Right ventricle myocardium superior (tissue), 1 donor: ENCODE measurements around the gene TGFBI. TPM values are rescaled to one million over a fixed set of nuclear protein-coding genes. Genes with fewer than 3 reads are reported as not detected.

Source experiments
- ATAC-seq: fragments of 200-7000 bp; cut with Tn5 transposase; one replicate; pipeline ENCODE4 v1.9.1; 2020; ENCODE audit warnings: mild to moderate bottlenecking; ENCODE audit not compliant: poor library complexity
- DNase-seq: peaks from one replicate; pipeline ENCODE4 v3.0.0-alpha.2; 2020
- intact Hi-C: fragments of 100-400 bp; cut with DNase I; formaldehyde crosslinking; loops from one replicate; pipeline ENCODE4 v1.11.2; 2022
- total RNA-seq: library from RNA; stranded (reverse); fragmentation: NEBNext Ultra II Directional; extraction: Animal tissue kit (Norgen Biotek cat#: 25700); gene quantifications from one replicate; pipeline ENCODE4 v1.2.1, GENCODE V29; 2021
- donor health status: DM: no; HTN: yes; CAD: no; lungs with severe emphysema.

Gene TGFBI
- total RNA-seq, 1 donor from 2014 or later, result 49.9 TPM

- DNase-seq, result no peak
- intact Hi-C loops, result no loop called here
- ATAC-seq, result peak; percentile 66
These were observed 29.2 kb upstream of the TGFBI start for GRCh38 chr5:135999406-136000139.

DNA sequence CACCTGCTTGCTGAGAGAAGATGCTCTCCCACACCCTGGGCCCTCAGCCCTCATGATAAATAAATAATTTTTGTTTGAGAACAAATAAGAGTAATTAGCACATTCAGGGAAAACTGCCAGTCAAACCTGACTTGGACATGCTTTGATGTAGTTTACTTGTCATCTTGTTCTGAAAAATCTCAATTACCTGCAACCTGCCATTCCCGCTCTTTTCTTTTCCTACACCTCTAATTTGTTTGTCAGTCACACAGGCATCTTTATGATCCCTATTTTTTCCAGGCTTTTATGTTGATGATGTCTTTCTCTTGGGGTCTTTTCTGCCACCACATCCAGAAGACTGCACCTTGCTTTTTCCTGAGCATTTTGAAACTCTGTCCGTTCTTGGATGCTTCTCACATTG, 28.6 kb upstream of the TGFBI start:
- intact Hi-C loops, result no loop called here
- DNase-seq, result no peak
- no peak for ATAC-seq

DNA sequence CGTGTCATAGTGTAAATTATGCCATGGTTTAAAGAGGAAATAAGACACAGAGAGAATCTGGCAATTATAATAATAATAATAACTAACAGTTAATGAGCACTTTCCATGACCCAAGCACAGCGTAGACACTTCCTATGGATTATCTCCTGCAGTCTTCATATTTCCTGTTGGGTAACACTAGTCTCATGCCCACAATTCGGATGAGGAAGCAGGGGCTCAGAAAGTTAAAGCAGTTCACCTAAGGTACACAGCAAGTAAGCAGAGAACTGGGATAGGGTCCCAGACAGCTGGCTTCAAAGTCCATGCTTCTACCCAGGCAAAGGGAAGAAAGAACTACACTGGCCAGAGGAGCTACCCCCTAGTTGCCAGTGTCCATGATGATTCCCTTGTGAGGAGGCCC, 27.9 kb upstream of the TGFBI start:
- no peak for DNase-seq
- ATAC-seq, result peak; percentile 53
- intact Hi-C loops, result no loop called here

GRCh38 chr5:136001466-136001981, 27.3 kb upstream of the TGFBI start:
- ATAC-seq (peak; percentile 68), DNase-seq (peak; percentile 51)
- intact Hi-C loops, result no loop called here

DNA sequence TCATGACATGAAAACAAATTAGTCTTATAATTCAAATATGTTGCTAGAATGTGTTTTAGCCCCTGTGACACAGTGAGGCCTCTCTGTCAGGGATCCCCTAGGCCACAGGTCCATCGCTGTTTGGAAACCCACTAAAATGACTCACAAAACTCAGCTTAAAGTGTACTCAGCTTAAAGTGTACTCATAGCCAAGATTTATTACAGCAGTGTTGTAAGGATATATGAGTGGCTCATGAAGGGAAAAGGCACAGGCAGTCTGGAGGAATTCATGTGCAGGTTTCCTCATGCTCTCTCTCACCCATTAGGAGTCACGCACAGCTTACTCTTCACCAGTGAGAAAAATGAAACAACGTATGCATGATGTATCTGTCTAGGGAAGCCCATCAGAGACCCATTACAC, 24.4 kb upstream of the TGFBI start:
- DNase-seq, result no peak
- intact Hi-C loops, result no loop called here
- no peak for ATAC-seq

DNA sequence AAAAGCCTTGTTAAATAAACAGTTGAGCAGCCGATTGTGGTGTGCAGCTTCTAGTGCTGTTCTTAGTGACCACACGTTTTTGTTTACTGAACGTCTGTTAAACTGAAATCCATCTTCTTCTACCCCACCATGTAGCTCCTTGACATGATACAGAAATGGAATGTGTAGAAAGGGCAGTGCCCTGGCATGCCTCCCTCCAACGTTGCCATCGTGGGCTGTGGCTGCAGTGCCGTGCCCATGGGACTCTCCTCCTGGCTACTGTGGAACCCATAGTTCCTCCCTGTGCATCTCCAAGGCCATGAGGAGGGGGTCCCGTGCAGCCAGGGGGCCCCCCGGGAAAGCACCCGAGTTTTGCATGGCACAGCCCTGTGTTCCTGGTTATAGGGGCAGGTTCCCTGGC, 23.3 kb upstream of the TGFBI start:
- DNase-seq (no peak), ATAC-seq (no peak)
- intact Hi-C loops, result no loop called here

- ATAC-seq, result no peak
- intact Hi-C loops, result no loop called here
- no peak for DNase-seq
These were observed 22.6 kb upstream of the TGFBI start for GRCh38 chr5:136006164-136006563.

GRCh38 chr5:136006761-136007251, 22.0 kb upstream of the TGFBI start:
- intact Hi-C loops, result no loop called here
- ATAC-seq (no peak), DNase-seq (no peak)

GRCh38 chr5:136007271-136007670, 21.5 kb upstream of the TGFBI start:
- DNase-seq (no peak), ATAC-seq (no peak)
- intact Hi-C loops, result no loop called here

DNA sequence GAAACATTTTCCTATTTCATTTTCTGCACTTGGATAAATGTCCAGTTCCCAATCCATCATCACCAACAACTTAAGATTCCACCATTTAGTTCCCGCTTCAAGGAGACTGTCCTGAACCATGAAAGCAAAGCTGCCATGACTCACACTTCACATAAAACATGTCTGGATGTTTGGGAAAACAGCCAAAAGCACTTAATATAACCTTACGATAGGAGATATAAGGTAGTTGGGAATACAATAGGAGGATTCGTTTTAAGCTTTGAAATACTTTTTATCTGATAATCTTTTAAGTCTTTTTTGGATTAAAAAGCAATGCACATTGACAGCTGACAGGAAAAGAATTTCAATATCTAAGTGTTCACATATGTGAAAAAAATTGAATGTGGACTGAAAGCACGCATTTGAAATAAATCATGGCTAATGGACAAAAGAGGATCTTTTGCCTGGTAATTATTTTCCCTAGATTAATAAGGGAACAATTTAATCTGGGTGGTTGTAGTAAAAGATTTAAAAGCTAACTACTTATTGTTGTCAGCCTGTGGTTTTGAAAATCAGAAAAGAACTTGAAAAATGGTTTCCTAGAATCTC, 17.3 kb upstream of the TGFBI start:
- intact Hi-C loops, result no loop called here
- DNase-seq (no peak), ATAC-seq (no peak)

DNA sequence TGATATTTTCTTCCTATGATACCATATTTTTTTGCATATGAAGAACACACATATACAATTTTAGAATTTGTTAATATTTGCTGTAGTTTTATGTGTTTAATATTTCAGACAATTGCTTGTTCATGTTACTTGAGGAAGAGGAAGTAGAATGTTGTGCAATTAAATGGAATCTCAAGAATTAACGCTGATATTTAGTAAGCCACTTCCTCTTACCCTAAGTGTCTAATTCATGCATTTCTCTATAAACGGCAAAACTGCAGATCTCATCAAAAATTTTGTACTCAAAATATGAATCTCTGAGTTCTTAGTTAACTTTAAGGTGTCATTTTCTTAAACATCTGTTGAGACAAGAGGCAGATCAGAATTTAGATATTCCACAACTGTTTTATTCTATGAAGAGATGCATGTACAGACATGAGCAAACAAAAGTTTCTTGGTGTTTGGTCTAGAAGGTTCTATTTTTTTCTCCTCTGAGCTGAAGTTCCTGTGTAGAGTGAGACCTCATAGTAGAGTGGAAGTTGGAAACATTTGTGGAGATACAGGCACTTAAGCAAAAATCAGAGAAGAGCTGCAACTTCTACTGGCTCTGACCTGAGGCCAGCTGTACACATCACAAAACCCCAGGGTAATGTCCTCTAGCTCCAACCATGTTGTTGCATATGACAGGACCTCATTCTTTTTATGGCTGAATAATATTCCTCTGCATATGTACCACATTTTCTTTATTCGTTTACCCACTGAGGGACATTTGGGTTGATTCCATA, 16.6 kb upstream of the TGFBI start:
- ATAC-seq (peak; percentile 75), DNase-seq (no peak)
- intact Hi-C loops, result no loop called here

GRCh38 chr5:136013559-136013958, 15.2 kb upstream of the TGFBI start:
- no peak for ATAC-seq
- intact Hi-C loops, result no loop called here
- DNase-seq, result no peak

DNA sequence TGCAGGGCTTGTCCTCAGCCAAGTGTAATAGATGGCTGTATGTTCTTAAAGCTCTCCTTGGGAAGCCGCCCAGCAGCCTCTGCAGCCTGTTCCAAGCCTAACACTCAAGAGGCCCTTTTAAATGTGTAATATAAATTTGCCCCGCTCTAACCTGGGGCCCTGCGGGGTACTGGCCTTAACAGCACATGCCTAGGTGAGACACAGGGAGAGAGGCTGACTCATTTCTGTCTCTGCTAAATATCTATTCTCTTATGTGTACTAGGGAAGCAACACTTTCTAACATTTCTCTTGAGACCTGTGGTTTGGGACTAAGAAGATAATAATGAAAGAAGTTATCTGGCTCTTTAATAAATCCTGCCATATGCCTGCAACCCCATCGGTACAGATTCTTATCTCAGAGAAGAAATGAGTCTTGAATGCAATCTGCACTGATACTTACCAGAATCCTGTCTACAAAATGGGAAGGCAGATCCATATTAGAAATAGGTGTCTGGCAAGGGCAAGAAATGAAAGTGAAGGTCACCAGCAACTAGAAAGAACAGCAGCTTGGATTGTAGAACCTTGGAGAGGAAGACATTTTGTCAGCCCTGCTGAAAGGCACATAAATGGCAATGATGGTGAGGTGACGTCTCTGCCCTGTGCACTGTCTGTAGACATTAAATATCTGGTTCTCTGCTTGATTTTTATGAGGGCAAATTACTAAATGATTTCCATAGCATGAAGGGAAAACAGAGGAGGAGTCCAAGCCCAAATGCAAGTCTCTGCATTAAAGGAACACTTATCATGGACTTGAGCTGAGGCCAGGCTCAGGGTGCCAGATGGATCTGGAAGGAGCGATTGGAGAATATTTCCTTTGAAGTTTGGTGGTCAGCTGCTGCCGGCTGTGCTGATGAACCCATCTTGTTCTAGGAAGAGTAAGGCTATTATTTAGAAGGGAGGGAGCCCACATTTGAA, 14.5 kb upstream of the TGFBI start:
- ATAC-seq, result peak; percentile 31
- no peak for DNase-seq
- intact Hi-C loops, result no loop called here

- no peak for ATAC-seq
- DNase-seq, result no peak
- intact Hi-C loops, result no loop called here
These were observed 13.8 kb upstream of the TGFBI start for GRCh38 chr5:136015003-136015375.

DNA sequence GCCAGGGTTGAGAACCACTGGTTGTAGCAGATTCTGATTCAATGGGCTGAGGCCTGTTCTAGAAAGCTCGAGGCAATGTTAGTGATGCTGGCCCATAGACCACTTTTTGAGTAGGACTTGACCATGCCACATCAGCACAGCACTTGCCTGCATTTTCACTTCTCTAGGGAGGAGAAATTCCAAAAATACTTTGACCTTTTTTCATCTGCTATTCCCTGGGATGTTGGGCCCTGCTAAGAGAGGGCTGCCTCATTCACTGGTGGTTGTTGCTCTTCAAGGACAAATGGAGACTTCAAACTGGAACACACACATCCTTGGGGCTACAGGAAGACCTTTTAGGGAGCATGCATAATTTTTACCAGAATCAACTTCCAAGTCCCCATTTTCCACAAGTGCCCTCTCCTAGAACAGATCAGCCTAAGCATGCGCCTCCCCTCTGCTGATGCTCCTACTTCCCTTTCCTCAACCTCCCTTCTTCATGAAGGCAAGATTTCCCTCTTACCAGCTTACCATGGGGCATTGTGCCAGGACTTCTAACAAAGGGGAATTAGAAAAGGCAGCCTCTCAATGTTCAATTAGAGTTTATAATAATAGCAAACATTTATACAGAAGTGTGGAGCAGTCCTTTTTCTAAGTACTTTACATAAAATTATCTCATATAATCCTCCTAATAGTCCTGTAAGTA, 12.7 kb upstream of the TGFBI start:
- intact Hi-C loops, result no loop called here
- ATAC-seq, result no peak

DNA sequence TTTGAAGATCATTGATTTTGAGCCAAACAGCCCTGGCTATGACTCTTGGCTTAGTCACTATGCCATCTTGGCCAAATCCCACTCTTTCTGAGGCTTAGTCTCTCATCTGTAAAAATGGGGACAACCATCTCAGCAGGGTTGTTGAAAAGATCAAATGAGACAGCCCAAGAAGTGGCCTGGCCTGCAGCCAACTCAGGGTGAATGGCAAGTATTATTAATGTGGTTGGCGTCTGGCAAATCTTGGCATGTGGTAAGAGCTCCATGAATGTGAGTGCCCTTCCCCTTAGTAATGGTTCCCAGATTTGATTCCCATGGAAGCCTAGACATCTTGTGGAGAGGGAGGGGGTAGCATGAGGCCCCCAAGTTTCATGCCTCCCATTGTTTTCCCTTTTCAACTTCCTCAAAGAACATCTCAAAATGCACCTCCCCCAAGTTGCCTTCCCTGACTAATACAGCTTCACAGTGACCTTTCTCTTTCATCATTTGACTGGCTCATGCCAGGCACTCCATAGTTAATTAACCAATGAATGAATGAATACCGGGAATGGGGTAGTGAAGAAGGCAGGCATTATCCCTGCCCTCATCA, 11.8 kb upstream of the TGFBI start:
- no peak for DNase-seq
- ATAC-seq, result no peak
- intact Hi-C loops, result no loop called here

More for the DNA sequence above, 12.7 kb upstream of the TGFBI start:
- no peak for DNase-seq

DNA sequence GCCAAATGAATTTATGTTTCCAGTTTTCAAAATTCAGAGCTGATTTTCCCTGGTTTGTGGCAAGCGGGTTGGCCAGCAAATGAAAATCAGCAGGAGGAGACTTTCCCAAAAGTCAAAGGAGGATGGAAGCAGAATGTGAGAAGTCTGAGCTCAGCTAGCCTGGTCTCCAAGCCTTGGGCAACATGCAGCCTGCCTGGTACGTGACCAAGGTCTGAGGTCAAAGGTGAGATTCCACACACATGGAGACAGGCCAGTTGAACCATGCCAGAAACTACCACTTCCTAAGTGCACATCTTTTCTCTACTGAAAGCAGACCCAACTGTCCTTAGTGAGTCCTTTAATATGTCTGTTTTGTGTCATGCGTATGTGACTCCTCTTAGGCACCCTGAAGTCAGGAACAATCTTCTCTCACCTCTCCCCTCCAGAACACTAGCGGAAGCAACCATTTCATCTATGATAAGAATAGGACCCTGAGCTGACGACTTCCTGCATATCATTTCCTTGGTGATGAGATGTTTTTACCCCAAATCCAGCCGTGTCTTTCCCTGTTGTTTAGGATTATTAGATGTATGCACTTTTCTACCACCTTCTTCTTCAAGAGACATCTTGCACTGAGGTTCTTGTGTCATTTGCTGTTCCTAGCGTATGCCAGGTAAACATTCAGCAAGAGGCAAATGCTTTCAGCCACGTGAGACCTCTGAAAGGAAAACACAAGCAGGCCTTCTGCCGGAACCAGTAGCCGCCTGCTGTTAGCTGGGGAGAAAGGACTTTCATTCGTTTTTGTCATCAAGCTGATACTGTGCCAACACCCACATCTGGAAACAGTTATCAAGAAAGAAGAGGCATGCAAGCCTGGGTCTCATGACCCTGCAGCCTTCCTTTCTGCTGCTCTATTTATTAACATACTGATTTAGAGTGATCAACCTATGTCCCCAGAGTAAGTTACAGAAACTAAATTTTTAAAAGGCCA, 9.7 kb upstream of the TGFBI start:
- intact Hi-C loops, result no loop called here
- DNase-seq, result no peak
- peak; percentile 79 for ATAC-seq
